Spleen (tissue), 7 donors: ENCODE results near the gene FGF14.

ENCODE experiments used
- POLR2AphosphoS5 ChIP-seq, 3 donors: sonication (generic); formaldehyde crosslinking; IDR thresholded peaks; one replicate each; pipeline ENCODE4 v1.5.1; 2017; ENCODE audit warnings: antibody characterized with exemption in 3 of 3
- TF ChIP-seq, protein P1 (sequence below), 11 experiments: fragments of 200-600 bp in 7 of 11; fragments of 450-650 bp in 4 of 11; sonication (generic) in 4 of 11; IDR thresholded peaks in 8 of 11; conservative IDR thresholded peaks in 3 of 11; 1 replicate in 7 of 11; 2 replicates in 4 of 11; pipeline versions ENCODE4 v1.4.0 to v1.8.0; 2016 to 2021; ENCODE audit warnings: antibody characterized with exemption in 11 of 11, inconsistent platforms in 4 of 11, mild to moderate bottlenecking in 1 of 11
- donor health status: DM: no; HTN: no; CAD: no; lungs with moderate emphysema.
- donor health status: DM: no; HTN: no; CAD: no.
- donor health status: DM: no; HTN: no; CAD: no.

GRCh38 chr13:101811881-101812280 lies 590.0 kb downstream of the FGF14 start:
- TF ChIP-seq POLR2AphosphoS5 (IDR thresholded peaks at IDR 0.05), result no peak
- TF ChIP-seq, protein P1, sequence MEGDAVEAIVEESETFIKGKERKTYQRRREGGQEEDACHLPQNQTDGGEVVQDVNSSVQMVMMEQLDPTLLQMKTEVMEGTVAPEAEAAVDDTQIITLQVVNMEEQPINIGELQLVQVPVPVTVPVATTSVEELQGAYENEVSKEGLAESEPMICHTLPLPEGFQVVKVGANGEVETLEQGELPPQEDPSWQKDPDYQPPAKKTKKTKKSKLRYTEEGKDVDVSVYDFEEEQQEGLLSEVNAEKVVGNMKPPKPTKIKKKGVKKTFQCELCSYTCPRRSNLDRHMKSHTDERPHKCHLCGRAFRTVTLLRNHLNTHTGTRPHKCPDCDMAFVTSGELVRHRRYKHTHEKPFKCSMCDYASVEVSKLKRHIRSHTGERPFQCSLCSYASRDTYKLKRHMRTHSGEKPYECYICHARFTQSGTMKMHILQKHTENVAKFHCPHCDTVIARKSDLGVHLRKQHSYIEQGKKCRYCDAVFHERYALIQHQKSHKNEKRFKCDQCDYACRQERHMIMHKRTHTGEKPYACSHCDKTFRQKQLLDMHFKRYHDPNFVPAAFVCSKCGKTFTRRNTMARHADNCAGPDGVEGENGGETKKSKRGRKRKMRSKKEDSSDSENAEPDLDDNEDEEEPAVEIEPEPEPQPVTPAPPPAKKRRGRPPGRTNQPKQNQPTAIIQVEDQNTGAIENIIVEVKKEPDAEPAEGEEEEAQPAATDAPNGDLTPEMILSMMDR (IDR thresholded peaks at IDR 0.05 in 8 of 11, conservative IDR thresholded peaks at IDR 0.05 in 3 of 11), result no peak
